ENCODE results near the gene LIN7C.

The LIN7C gene

DNA sequence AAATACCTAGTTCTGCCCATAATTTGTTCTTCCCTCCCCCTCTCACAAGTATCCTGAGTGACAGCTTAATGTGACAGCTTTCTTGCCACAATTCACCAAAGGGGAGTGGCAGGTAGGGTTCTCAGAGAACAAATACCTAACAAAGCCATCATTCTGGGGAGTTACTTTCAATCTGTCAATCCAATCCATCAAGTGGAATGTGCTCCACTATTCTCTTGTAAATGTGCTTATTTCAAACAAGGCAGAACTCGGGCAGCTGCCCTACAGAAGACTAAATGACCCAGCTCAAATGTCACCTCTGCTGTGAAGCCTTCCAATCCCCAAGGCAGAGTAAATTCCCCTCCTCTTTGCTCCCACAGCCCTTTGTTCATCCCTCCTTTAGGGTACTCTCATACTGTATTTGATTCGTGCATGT, 61.8 kb downstream of the LIN7C start:
- DNase-seq: no peak
